ENCODE results near the gene FBXW11.

Gene FBXW11

GRCh38 chr5:171835066-171835465, 171.4 kb downstream of the FBXW11 start:
- no peak for DNase-seq

DNA sequence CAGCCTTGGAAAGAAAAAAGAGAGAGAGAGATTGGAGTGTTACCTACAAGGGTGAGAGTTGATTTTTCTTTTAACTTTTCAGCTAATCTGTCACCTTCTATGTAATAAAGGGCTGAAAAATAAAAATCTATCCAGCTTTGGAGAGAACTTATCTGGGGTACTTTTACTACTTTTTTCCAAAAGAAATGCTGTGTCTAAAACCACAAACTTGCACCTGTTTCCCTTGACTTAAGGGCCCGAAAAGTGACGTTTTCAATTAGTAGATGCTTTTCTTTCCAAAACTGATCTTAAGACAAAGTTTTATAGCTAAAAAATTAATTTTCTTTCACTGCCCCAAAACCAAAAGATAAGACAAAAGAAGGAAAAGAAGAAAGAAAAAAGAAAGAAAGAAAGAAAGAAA, 172.0 kb downstream of the FBXW11 start:
- no peak for DNase-seq

DNA sequence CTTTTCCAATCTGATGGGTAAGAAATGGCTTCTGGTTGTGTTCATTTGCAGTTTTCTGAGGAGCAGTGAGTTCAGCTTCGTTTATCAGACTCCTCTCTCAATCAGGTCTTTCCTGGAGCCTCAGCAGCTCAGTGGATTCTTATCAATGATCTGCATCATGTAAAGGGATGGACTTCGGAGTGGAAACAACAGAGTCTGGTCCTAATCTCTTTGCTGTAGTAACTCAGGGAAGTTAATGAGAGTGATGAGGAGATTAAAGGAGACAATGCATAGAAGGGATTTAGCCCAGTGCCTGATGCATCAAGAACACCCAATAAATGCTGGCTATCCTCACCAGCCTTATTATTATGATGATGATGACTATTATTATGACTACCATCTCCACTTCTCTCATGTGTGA, 173.7 kb downstream of the FBXW11 start:
- no peak for DNase-seq

- no peak for DNase-seq
These were observed 175.8 kb downstream of the FBXW11 start for GRCh38 chr5:171830686-171831085.

GRCh38 chr5:171827162-171827561, 179.3 kb downstream of the FBXW11 start:
- DNase-seq: no peak

- DNase-seq: no peak
These were observed 180.3 kb downstream of the FBXW11 start for GRCh38 chr5:171826132-171826531.

- no peak for DNase-seq
These were observed 181.4 kb downstream of the FBXW11 start for GRCh38 chr5:171825051-171825450.

DNA sequence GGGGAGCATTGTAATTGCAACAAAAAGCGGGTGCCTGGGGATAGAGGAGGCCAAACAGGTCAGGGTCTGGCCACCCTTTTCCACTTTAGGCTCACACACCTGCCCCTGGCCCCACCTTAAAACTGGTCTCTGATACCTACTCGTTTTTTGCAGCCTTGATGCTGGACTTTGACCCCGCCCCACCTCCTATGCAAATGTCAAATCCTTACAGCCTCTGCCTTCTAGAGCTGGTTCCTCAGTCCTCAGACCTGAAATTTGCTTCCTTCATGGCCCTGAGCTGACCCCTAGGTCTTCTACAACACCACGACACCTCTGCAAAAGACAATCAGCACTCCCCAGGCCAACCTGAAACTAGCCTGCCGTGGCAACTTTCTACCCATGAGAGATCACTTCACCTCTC, 183.2 kb downstream of the FBXW11 start:
- DNase-seq: no peak

- no peak for DNase-seq
These were observed 185.2 kb downstream of the FBXW11 start for GRCh38 chr5:171821286-171821685.

DNA sequence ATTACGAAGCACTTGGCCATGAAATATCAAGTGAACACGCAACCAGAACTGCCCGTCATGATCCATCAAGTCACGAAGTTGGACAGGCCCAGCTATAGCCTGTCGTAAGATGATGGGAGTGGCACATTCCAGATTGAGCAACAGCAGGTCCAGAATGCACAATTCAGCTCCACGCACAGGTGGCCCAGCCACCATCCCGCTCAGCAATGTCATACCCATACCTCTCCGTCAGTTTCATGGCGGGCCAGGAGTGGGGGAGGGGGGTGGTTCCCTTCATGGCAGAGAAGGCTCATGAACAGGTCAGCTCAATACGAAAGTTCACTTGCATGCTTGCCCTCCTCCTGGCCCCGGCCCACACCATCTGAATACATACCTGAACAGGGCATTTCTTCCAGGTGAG, 185.9 kb downstream of the FBXW11 start:
- DNase-seq: no peak

GRCh38 chr5:171816666-171817065, 189.8 kb downstream of the FBXW11 start:
- DNase-seq: no peak

DNA sequence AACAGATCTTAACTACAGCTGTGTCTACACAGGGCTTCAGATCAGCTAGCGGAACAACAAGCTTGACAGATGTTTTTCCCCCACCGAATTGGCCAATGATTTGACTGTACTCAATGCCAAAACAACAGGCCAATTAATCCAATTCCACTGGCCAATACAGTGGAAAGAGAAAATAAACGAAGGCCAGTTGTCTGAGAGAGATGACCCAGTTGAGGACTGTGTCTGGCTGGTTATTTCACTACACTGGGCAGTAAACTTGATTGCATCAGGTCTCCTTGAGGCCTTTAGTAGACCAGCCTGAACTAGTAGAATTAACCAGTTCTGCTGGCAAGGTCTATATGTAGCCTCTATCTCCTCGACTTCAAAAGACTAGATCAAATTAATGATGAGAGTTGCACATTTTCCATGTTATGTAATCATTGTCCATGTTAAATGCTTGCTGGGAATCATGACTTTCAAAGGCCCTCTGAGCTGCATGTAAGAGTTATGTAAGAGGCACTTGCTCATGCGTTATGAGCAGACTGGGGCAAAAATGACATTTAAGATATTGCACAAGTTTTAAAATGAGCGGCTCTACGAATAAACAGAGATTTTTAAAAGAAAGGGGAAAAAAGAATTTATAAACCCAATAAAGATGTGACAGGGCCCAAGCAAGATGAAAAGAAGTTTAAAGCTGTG, 192.5 kb downstream of the FBXW11 start:
- DNase-seq: no peak

DNA sequence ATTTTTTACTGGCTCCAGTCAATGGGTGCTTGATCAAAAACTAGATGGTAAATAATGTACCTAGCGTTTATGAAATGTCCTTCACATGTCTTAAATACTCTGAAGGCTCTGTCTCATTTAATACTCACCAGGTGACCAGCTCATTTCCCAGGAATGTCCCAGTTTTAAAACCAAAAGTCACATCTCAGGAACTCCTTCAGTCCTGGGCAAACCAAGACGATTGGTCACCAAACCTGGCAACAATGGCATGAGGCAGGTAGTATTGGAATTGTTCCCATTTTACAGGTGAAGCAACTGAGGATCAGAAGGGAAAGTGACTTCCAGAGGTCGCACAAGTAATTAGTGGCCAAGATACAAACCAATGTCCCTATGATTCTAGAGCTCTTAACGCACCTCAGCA, 193.2 kb downstream of the FBXW11 start:
- no peak for DNase-seq

Data from stimulated activated CD4-positive, alpha-beta T cell treated with anti-CD3 and anti-CD28 coated beads, Interleukin-12 subunit alpha, Interleukin-12 subunit beta, amount 100 ng/mL, for 4 hours (primary cell).